ENCODE measurements around the gene SCAF1. TPM values are rescaled to one million over a fixed set of nuclear protein-coding genes. Genes with fewer than 3 reads are reported as not detected.

SCAF1 gene
- total and polyA plus RNA-seq, 9 of the 15 experiments (the other 6 are each of a cell fraction or from before 2014, with no cell fraction given): 0.20 to 79.0 (median 4.9) TPM

GRCh38 chr19:49676784-49677230 is 34.8 kb downstream of the SCAF1 start (continued):
- TF ChIP-seq CHD7 (IDR thresholded peaks at IDR 0.05; ENCODE audit: low read depth, low read length): no peak
- no peak for TF ChIP-seq ZNF695 (CRISPR knock-in tag; IDR thresholded peaks at IDR 0.05)
- no peak for TF ChIP-seq RBFOX2 (IDR thresholded peaks at IDR 0.05; ENCODE audit: low read depth, low read length)
- no peak for TF ChIP-seq PTRF (tag; IDR thresholded peaks at IDR 0.05)
- no peak for TF ChIP-seq KDM1A (IDR thresholded peaks at IDR 0.05)
- TF ChIP-seq PTBP1 (IDR thresholded peaks at IDR 0.05; ENCODE audit: low read depth, low read length): no peak
- TF ChIP-seq GTF2F1 (IDR thresholded peaks at IDR 0.05; ENCODE audit: low read depth, low read length): no peak
- TF ChIP-seq MTA3 (IDR thresholded peaks at IDR 0.05; ENCODE audit: borderline replicate concordance): peak; percentile 95
- peak; percentile 92 for TF ChIP-seq CREM (IDR thresholded peaks at IDR 0.05; ENCODE audit: low read depth)
- 0 out of 2 replicates have a peak, but pooled peaks have one; percentile 1 for TF ChIP-seq SREBF1 (IDR thresholded peaks at IDR 0.05; ENCODE audit: borderline replicate concordance, low read depth, low read length)
- TF ChIP-seq TRIM25 (IDR thresholded peaks at IDR 0.05; ENCODE audit: borderline replicate concordance): no peak
- no peak for TF ChIP-seq ZNF184 (CRISPR knock-in tag; IDR thresholded peaks at IDR 0.05)
- no peak for TF ChIP-seq TFE3 (CRISPR knock-in tag; IDR thresholded peaks at IDR 0.05)
- peak; percentile 94 for TF ChIP-seq TBP (optimal IDR thresholded peaks at IDR 0.05; ENCODE audit: low read depth, low read length)

Measured in K562 (cell line).